GM18519 (cell line): ENCODE results near the gene ST7.

Source experiments
- ATAC-seq: cut with Tn5 transposase; IDR thresholded peaks from one replicate; pipeline ENCODE4 v1.9.1; 2021; ENCODE audit warnings: mild to moderate bottlenecking, moderate library complexity; ENCODE audit not compliant: unreplicated experiment, low FRiP score

The ST7 gene

GRCh38 chr7:117008118-117008885 is 55.0 kb downstream of the ST7 start:
- no peak for ATAC-seq

GRCh38 chr7:117008886-117009531 is 55.7 kb downstream of the ST7 start:
- ATAC-seq = no peak

DNA sequence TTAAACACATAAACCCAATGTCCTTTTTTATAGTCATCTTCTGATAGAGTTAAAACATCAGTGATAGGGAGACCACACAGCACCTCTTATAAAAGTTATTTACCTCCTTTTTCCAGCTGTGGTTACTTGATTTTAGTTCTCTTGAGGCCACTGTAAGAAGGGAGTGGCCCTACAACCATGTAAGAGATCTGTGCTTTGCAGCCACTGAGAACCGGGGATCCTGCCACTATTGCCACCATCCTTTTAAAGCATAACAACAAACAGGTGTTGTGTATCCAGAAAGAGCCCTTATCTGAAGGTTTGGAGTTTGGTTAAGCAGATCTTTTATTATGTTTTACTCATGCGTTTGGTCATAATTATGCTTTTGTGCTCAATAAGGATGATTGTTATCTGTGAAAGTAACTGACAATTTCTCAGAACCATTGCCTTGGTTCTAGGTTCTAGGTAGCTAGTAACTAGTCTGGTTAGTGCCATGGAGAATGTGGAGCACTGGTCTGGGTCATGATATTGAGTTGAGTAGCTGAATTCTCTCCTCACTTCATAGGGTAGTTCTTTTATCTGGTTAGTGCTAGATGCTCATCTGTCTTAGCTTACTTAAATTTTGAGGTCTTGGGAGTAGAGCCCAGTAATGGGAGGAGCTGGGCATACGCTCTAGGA is 56.5 kb downstream of the ST7 start:
- no peak for ATAC-seq

- peak; percentile 33 for ATAC-seq
Measured at GRCh38 chr7:117010375-117011133, 57.3 kb downstream of the ST7 start.

GRCh38 chr7:117011419-117012260 is 58.3 kb downstream of the ST7 start:
- ATAC-seq = peak; percentile 87

DNA sequence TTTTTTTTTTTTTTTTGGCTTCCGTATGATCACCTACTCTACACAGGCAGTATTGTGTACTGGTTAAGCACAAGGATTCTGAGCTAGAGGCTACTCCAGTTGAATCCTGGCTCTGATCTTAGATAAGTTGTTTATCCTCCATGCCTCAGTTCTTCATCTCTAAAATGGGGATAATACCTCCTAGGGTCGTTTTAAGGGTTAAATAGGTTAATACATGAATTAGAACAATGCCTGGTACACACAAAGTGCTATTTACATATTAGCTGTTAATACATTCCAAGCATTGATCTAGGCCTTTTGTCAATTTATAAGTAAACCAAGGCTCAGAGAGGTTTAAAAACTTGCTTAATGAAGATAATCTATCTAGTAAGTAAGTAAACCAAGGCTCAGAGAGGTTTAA is 59.0 kb downstream of the ST7 start:
- peak; percentile 0 for ATAC-seq

- peak; percentile 18 for ATAC-seq
Measured at GRCh38 chr7:117012696-117013095, 59.4 kb downstream of the ST7 start.

DNA sequence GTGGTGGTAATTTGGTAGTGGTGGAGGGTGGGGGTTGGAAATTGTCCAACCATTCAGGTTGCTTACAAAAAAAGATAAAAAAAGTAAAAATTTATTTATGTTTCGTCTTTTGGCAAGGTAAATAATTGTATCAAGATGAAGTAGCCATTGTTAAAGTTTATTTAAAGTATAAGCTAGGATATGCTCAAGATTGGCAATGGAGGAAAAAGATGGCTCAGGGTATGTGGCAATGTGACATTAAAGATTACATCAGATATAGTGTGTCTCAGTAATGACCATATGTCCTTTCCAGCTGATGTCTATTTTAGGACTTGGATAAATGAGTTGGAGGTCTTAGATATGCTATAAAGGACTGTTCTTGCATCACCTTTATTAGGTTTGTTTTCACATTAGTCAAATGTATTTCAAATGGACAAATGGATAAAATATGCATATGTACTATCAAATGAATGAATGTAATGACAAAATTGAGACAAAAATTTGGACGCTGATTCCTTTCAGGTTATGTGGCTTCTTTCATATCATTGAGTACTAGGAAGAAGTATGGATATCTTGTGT is 60.9 kb downstream of the ST7 start:
- no peak for ATAC-seq

DNA sequence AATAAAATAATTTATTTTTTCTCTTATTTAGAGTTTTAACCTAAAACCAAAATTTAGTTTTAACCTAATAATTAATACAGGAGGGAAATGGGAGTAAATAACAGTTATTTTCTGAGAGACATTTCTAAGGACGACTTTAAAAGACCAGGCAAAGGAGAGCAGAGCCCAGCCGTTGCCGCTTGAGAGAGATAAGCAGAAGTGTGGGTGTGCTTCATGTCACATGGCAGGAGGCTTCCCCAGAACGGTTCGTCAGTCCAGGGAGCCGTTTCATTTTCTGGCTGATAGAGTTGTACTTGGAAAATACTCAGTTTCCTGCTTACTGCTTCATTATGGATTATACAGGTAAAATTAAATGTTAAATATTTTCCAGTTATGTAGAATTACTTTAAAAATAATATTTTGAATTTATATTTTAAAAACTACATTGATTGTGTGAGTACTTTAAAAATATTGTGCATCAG is 61.4 kb downstream of the ST7 start:
- ATAC-seq = peak; percentile 25

- ATAC-seq = no peak
Measured at GRCh38 chr7:117015258-117016184, 62.2 kb downstream of the ST7 start.

- ATAC-seq = no peak
Measured at GRCh38 chr7:117017017-117017451, 63.7 kb downstream of the ST7 start.

- no peak for ATAC-seq
Measured at GRCh38 chr7:117017702-117018266, 64.5 kb downstream of the ST7 start.

- no peak for ATAC-seq
Measured at GRCh38 chr7:117018713-117019112, 65.4 kb downstream of the ST7 start.

- no peak for ATAC-seq
Measured at GRCh38 chr7:117019287-117019686, 66.0 kb downstream of the ST7 start.

- no peak for ATAC-seq
Measured at GRCh38 chr7:117019786-117020590, 66.7 kb downstream of the ST7 start.

- ATAC-seq = no peak
Measured at GRCh38 chr7:117020591-117020973, 67.3 kb downstream of the ST7 start.

DNA sequence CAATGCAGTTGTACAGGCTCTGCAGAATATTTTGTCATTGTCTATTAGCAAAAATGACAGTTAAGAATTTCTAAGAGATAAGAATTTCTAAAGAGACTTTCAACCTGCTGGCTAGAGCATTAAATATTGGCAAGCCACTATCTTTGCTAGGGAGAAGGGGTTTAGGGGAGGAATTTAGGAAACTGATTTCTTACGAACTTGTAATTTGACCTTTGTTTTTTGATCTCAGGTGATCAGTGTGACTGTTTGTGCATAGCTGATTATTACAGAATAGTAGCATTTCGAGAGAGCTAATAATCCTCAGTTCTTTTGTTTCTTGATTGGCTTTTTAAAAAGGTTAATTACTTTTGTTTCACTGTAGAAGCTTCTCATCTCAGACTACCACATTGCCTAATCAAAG is 68.1 kb downstream of the ST7 start:
- no peak for ATAC-seq
